Sigmoid colon (tissue), 4 donors: ENCODE measurements around the gene EML6.

Source experiments
- CTCF ChIP-seq, 4 experiments: fragments of 450-650 bp in 3 of 4; fragments of 200-600 bp in 1 of 4; IDR thresholded peaks; one replicate each; pipeline ENCODE4 v1.5.1; 2016 to 2019; ENCODE audit warnings: antibody characterized with exemption in 4 of 4, mild to moderate bottlenecking in 3 of 4, moderate library complexity in 2 of 4
- EP300 ChIP-seq, 4 donors: sonication (generic); formaldehyde crosslinking; IDR thresholded peaks; one replicate each; pipeline ENCODE4 v1.6.1; 2017; ENCODE audit warnings: antibody characterized with exemption in 4 of 4
- POLR2A ChIP-seq, 2 donors: fragments of 450-650 bp; IDR thresholded peaks; one replicate each; pipeline ENCODE4 v1.6.1; 2016; ENCODE audit warnings: antibody characterized with exemption in 2 of 2, mild to moderate bottlenecking in 2 of 2, moderate library complexity in 2 of 2
- POLR2AphosphoS5 ChIP-seq, 4 donors: sonication (generic); formaldehyde crosslinking; IDR thresholded peaks; one replicate each; pipeline ENCODE4 v1.6.1; 2017; ENCODE audit warnings: antibody characterized with exemption in 4 of 4

- no peak for TF ChIP-seq CTCF (IDR thresholded peaks at IDR 0.05)
- no peak for TF ChIP-seq POLR2A (IDR thresholded peaks at IDR 0.05)
- TF ChIP-seq EP300 (IDR thresholded peaks at IDR 0.05) = no peak
- TF ChIP-seq POLR2AphosphoS5 (IDR thresholded peaks at IDR 0.05) = no peak
Observed at GRCh38 chr2:54927085-54927750, 203.8 kb downstream of the EML6 start.
